ENCODE data around the gene F2.

F2 gene

GRCh38 chr11:46679241-46680163 is 39.5 kb upstream of the F2 start:
- no peak for DNase-seq (ENCODE audit: low spot score)
- TF ChIP-seq CTCF (IDR thresholded peaks at IDR 0.05; ENCODE audit: extremely low read depth, insufficient read depth, missing control alignments) = no peak
- in situ Hi-C loops (cut with MboI; ENCODE audit: low pct_unique_long_range_greater_than_20kb, low sequenced_read_pairs, unreplicated experiment) = no loop called here

GRCh38 chr11:46680164-46680760 is 38.8 kb upstream of the F2 start:
- TF ChIP-seq CTCF (IDR thresholded peaks at IDR 0.05; ENCODE audit: extremely low read depth, insufficient read depth, missing control alignments) = no peak
- in situ Hi-C loops (cut with MboI; ENCODE audit: low pct_unique_long_range_greater_than_20kb, low sequenced_read_pairs, unreplicated experiment) = no loop called here
- DNase-seq (ENCODE audit: low spot score) = no peak

- DNase-seq (ENCODE audit: low spot score) = no peak
- in situ Hi-C loops (cut with MboI; ENCODE audit: low pct_unique_long_range_greater_than_20kb, low sequenced_read_pairs, unreplicated experiment) = no loop called here
- TF ChIP-seq CTCF (IDR thresholded peaks at IDR 0.05; ENCODE audit: extremely low read depth, insufficient read depth, missing control alignments) = no peak
Measured at GRCh38 chr11:46680815-46681214, 38.2 kb upstream of the F2 start.

GRCh38 chr11:46681814-46682213 is 37.2 kb upstream of the F2 start:
- in situ Hi-C loops (cut with MboI; ENCODE audit: low pct_unique_long_range_greater_than_20kb, low sequenced_read_pairs, unreplicated experiment) = no loop called here
- DNase-seq (ENCODE audit: low spot score) = no peak
- no peak for TF ChIP-seq CTCF (IDR thresholded peaks at IDR 0.05; ENCODE audit: extremely low read depth, insufficient read depth, missing control alignments)

- in situ Hi-C loops (cut with MboI; ENCODE audit: low pct_unique_long_range_greater_than_20kb, low sequenced_read_pairs, unreplicated experiment) = no loop called here
- no peak for TF ChIP-seq CTCF (IDR thresholded peaks at IDR 0.05; ENCODE audit: extremely low read depth, insufficient read depth, missing control alignments)
- DNase-seq (ENCODE audit: low spot score) = no peak
Measured at GRCh38 chr11:46682773-46683752, 36.0 kb upstream of the F2 start.

GRCh38 chr11:46684367-46684766 is 34.6 kb upstream of the F2 start:
- DNase-seq (ENCODE audit: low spot score) = no peak
- TF ChIP-seq CTCF (IDR thresholded peaks at IDR 0.05; ENCODE audit: extremely low read depth, insufficient read depth, missing control alignments) = no peak
- in situ Hi-C loops (cut with MboI; ENCODE audit: low pct_unique_long_range_greater_than_20kb, low sequenced_read_pairs, unreplicated experiment) = no loop called here
